B cell (primary cell): ENCODE measurements around the gene OR13H1.

Experiments
- EZH2 ChIP-seq: IDR thresholded peaks from 2 replicates; pipeline ENCODE4 v1.6.1; 2012; ENCODE audit warnings: borderline replicate concordance, low read depth, mild to moderate bottlenecking, moderate library complexity, low read length; ENCODE audit not compliant: insufficient read depth, poor library complexity, severe bottlenecking
- TF ChIP-seq, protein P1 (sequence below): fragments of 200-600 bp; IDR thresholded peaks from one replicate; pipeline ENCODE4 v1.8.0; 2022; ENCODE audit warnings: antibody characterized with exemption, mild to moderate bottlenecking

DNA sequence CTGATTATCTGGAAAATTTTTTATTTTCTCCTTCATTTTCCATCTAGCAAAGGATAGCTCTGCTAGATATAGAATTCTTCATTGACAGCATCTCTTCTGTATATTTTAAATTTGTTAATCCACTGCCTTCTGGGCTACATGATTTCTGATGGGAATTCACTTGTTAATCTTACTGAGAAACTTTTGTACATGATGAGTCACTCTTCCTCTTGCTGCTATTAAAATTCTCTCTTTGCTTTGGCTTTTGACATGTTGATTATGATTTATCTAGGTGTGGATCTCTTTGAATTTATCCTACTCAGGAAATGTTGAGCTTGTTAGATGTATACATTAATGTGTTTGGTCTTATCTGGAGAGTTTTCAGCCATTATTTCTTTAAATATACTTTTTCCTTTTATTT lies 27.5 kb downstream of the OR13H1 start:
- TF ChIP-seq, protein P1, sequence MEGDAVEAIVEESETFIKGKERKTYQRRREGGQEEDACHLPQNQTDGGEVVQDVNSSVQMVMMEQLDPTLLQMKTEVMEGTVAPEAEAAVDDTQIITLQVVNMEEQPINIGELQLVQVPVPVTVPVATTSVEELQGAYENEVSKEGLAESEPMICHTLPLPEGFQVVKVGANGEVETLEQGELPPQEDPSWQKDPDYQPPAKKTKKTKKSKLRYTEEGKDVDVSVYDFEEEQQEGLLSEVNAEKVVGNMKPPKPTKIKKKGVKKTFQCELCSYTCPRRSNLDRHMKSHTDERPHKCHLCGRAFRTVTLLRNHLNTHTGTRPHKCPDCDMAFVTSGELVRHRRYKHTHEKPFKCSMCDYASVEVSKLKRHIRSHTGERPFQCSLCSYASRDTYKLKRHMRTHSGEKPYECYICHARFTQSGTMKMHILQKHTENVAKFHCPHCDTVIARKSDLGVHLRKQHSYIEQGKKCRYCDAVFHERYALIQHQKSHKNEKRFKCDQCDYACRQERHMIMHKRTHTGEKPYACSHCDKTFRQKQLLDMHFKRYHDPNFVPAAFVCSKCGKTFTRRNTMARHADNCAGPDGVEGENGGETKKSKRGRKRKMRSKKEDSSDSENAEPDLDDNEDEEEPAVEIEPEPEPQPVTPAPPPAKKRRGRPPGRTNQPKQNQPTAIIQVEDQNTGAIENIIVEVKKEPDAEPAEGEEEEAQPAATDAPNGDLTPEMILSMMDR = no peak
- TF ChIP-seq EZH2 = no peak
